B cell (primary cell): ENCODE data around the gene ELL. TPM values are rescaled to one million over a fixed set of nuclear protein-coding genes. Genes with fewer than 3 reads are reported as not detected.
"Not testable (repeated sequence)": the region's sequence is repeated elsewhere in the genome, so short reads cannot be mapped to it uniquely, and the experiment has no call there.

Experiments
- ATAC-seq: fragments of 200-7000 bp; cut with Tn5 transposase; one replicate; pipeline ENCODE4 v1.10.0; 2021; ENCODE audit warnings: low read depth, mild to moderate bottlenecking, moderate number of reproducible peaks, moderate library complexity
- CTCF ChIA-PET: fragments of 350-600 bp; sonication (Branson Sonifier 250); formaldehyde crosslinking; loops from one replicate; lab custom pipeline; 2021; ENCODE audit warnings: antibody characterized with exemption, inconsistent platforms; lab: Charles Lee
- POLR2A ChIA-PET: fragments of 350-600 bp; sonication (Branson Sonifier 250); formaldehyde crosslinking; loops from one replicate; lab custom pipeline; 2021; ENCODE audit warnings: antibody characterized with exemption; lab: Charles Lee
- DNase-seq: peaks from one replicate; pipeline ENCODE4 v3.0.0; 2013
- H2AFZ ChIP-seq: 2 replicates; pipeline ENCODE4 v1.6.1; 2012; ENCODE audit warnings: mild to moderate bottlenecking, low read depth, low read length; ENCODE audit not compliant: insufficient read depth, poor library complexity, severe bottlenecking
- H3K27ac ChIP-seq, 2 donors: 1 replicate in 1 of 2; 2 replicates in 1 of 2; pipeline ENCODE4 v1.5.1; 2012 to 2013; ENCODE audit warnings: low read length in 2 of 2, mild to moderate bottlenecking in 2 of 2, moderate library complexity in 1 of 2
- H3K27me3 ChIP-seq, 4 experiments: fragments of 200-600 bp in 1 of 4; sonication (generic) in 1 of 4; replicated peaks in 1 of 4; 1 replicate in 2 of 4; 2 replicates in 2 of 4; pipeline versions ENCODE4 v1.6.1 to v1.7.0; 2013 to 2016; ENCODE audit warnings: low read length in 3 of 4, mild to moderate bottlenecking in 2 of 4, mixed read lengths in 1 of 4, moderate library complexity in 1 of 4; ENCODE audit not compliant: insufficient read depth in 4 of 4, control insufficient read depth in 3 of 4; ENCODE audit errors: control extremely low read depth in 1 of 4
- H3K36me3 ChIP-seq, 2 experiments: replicated peaks in 1 of 2; 1 replicate in 1 of 2; 2 replicates in 1 of 2; pipeline versions ENCODE4 v1.6.1 to v1.7.1; 2013; ENCODE audit warnings: low read length in 1 of 2; ENCODE audit not compliant: insufficient read depth in 2 of 2, control insufficient read depth in 1 of 2; ENCODE audit errors: control extremely low read depth in 1 of 2, extremely low read depth in 1 of 2
- H3K4me1 ChIP-seq, 2 donors: fragments of 200-600 bp in 1 of 2; sonication (generic) in 1 of 2; 1 replicate in 1 of 2; 2 replicates in 1 of 2; pipeline versions ENCODE4 v1.5.1 to v1.6.1; 2013 to 2017; ENCODE audit warnings: low read length in 2 of 2; ENCODE audit not compliant: control insufficient read depth in 2 of 2, insufficient read depth in 2 of 2
- H3K4me2 ChIP-seq: replicated peaks from 2 replicates; pipeline ENCODE3; 2012; ENCODE audit warnings: mild to moderate bottlenecking, low read depth, low read length; ENCODE audit not compliant: poor library complexity, severe bottlenecking
- H3K4me3 ChIP-seq, 5 experiments: fragments of 200-600 bp in 1 of 5; sonication (generic) in 1 of 5; 1 replicate in 3 of 5; 2 replicates in 2 of 5; pipeline versions ENCODE4 v1.5.1 to v1.7.0; 2011 to 2016; ENCODE audit warnings: low read length in 4 of 5, mild to moderate bottlenecking in 4 of 5, low read depth in 2 of 5, control low read depth in 1 of 5, moderate library complexity in 1 of 5; ENCODE audit not compliant: insufficient read depth in 1 of 5; ENCODE audit errors: control extremely low read depth in 1 of 5, extremely low read depth in 1 of 5
- H3K79me2 ChIP-seq: fragments of 200-600 bp; sonication (generic); one replicate; pipeline ENCODE4 v1.6.0; 2016; ENCODE audit warnings: low read length; ENCODE audit not compliant: control insufficient read depth, insufficient read depth
- H3K9ac ChIP-seq: fragments of 200-600 bp; sonication (generic); 2 replicates; pipeline ENCODE4 v1.6.1; 2017; ENCODE audit warnings: mild to moderate bottlenecking, low read length, moderate library complexity
- H3K9me3 ChIP-seq, 3 donors: one replicate each; pipeline versions ENCODE4 v1.6.1 to v1.7.1; 2013; ENCODE audit warnings: low read length in 2 of 3; ENCODE audit not compliant: control insufficient read depth in 2 of 3, insufficient read depth in 1 of 3; ENCODE audit errors: control extremely low read depth in 1 of 3
- H4K20me1 ChIP-seq: 2 replicates; pipeline ENCODE4 v1.6.0; 2012; ENCODE audit warnings: mild to moderate bottlenecking, low read length; ENCODE audit not compliant: insufficient read depth, control insufficient read depth, poor library complexity, severe bottlenecking
- H3K27ac Mint-ChIP-seq: one replicate; pipeline ENCODE4 v1.8.0; 2021; ENCODE audit warnings: mixed read lengths
- H3K27me3 Mint-ChIP-seq: one replicate; pipeline ENCODE4 v1.8.0; 2021; ENCODE audit warnings: mixed read lengths
- H3K4me1 Mint-ChIP-seq: one replicate; pipeline ENCODE4 v1.8.0; 2021; ENCODE audit warnings: mixed read lengths
- H3K4me3 Mint-ChIP-seq: one replicate; pipeline ENCODE4 v1.8.0; 2021; ENCODE audit warnings: mixed read lengths
- H3K9me3 Mint-ChIP-seq: one replicate; pipeline ENCODE4 v1.8.0; 2022; ENCODE audit warnings: mixed read lengths; ENCODE audit not compliant: insufficient read depth
- EZH2 ChIP-seq: IDR thresholded peaks from 2 replicates; pipeline ENCODE4 v1.6.1; 2012; ENCODE audit warnings: borderline replicate concordance, low read depth, mild to moderate bottlenecking, moderate library complexity, low read length; ENCODE audit not compliant: insufficient read depth, poor library complexity, severe bottlenecking
- WGBS: methylation state at CpG from one replicate; pipeline ENCODE4 v1.1.5; 2013; ENCODE audit warnings: missing lambda C conversion rate; ENCODE audit not compliant: insufficient coverage; 5-methylcytosine and 5-hydroxymethylcytosine counted together
- intact Hi-C: fragments of 100-400 bp; cut with micrococcal nuclease; formaldehyde crosslinking; loops from one replicate; pipeline ENCODE4 v1.10.0; 2022
- polyA plus RNA-seq: library from polyadenylated mRNA; depleted of rRNA; stranded (reverse); fragments of >200 nt; gene quantifications from 2 replicates; pipeline ENCODE4 v1.2.3, GENCODE V29; 2012
- total RNA-seq, 2 donors: library from RNA; stranded (reverse); fragments of 120-200 nt in 1 of 2; gene quantifications; 1 replicate in 1 of 2; 2 replicates in 1 of 2; pipeline versions ENCODE4 v1.2.3 to v1.2.4, GENCODE V29; 2013 to 2022
- TF ChIP-seq, protein P1 (sequence below): fragments of 200-600 bp; IDR thresholded peaks from one replicate; pipeline ENCODE4 v1.8.0; 2022; ENCODE audit warnings: antibody characterized with exemption, mild to moderate bottlenecking

Gene ELL
- total and polyA plus RNA-seq, 2 donors (not counting 1 experiment from before 2014, with no cell fraction given): 21.2 to 31.4 TPM

DNA sequence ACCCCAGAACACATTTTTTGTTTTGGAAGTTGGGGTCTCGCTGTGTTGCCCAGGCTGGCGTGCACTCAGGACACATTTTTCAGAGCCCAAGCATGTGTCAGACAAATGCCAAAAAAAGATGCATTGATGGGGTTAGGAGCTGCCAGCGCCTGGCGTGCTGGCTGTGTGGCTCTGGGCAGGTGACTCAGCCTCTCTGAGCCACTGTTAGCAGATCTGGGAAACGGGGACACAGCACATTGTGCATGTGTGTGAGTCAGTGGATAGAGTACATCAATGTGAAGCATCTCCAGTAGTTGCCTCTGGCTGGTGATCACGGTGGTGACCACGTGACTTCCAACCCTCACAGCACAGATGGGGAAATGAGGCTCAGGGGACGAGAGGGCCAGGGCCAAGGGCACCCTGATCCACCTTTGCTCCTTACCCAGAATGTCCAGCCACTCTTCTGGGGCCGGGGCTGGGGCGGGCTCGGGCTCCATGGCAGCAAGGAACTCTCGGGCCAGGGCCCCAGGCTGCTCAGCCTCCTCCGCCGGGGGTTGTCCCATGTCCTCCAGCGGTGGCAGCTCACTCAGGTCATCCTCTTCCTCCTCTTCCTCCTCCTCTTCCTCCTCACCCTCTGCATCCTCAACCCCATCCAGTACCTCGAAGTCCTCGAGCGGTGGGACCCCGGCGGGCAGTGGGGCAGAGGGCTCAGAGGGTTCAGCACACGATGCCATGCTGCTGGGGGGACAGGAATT, 19.6 kb upstream of the ELL start:
- no peak overlapping the region for H3K9ac ChIP-seq
- H3K4me3 Mint-ChIP-seq: peak overlapping the region; percentile 50
- no peak overlapping the region for H2AFZ ChIP-seq
- ChIA-PET CTCF (no interaction called here), POLR2A (interaction anchor here (0.6 to 3.4 kb wide), 3 partner anchors 10 to 31 kb away, joined by 4 to 16 read pairs (median 5); partner anchors contain the start of genes ELL and UBA52)
- peaks cover 20% of the 10 kb centered on the region for H3K79me2 ChIP-seq
- H3K36me3 ChIP-seq: peaks cover 2 to 36% of the 10 kb centered on the region in 2 experiments
- peak overlapping the region; percentile 32 for H3K27ac Mint-ChIP-seq
- H3K27ac ChIP-seq: no peak overlapping the region
- no peak for TF ChIP-seq EZH2
- TF ChIP-seq, protein P1, sequence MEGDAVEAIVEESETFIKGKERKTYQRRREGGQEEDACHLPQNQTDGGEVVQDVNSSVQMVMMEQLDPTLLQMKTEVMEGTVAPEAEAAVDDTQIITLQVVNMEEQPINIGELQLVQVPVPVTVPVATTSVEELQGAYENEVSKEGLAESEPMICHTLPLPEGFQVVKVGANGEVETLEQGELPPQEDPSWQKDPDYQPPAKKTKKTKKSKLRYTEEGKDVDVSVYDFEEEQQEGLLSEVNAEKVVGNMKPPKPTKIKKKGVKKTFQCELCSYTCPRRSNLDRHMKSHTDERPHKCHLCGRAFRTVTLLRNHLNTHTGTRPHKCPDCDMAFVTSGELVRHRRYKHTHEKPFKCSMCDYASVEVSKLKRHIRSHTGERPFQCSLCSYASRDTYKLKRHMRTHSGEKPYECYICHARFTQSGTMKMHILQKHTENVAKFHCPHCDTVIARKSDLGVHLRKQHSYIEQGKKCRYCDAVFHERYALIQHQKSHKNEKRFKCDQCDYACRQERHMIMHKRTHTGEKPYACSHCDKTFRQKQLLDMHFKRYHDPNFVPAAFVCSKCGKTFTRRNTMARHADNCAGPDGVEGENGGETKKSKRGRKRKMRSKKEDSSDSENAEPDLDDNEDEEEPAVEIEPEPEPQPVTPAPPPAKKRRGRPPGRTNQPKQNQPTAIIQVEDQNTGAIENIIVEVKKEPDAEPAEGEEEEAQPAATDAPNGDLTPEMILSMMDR: no peak
- H3K9me3 ChIP-seq: no peaks in the 10 kb centered on the region
- H3K4me2 ChIP-seq: no peak overlapping the region
- H4K20me1 ChIP-seq: no peaks in the 10 kb centered on the region
- no peak for ATAC-seq
- H3K27me3 Mint-ChIP-seq: no peaks in the 10 kb centered on the region
- H3K9me3 Mint-ChIP-seq: no peaks in the 10 kb centered on the region
- 96% methylated on average over 19 of the region's 21 CpGs for WGBS
- no peak overlapping the region for H3K4me3 ChIP-seq
- intact Hi-C loops: loop anchor here (5.0 kb wide), 1 partner anchor 46 kb away; the partner anchor contains the start of gene REX1BD
- H3K27me3 ChIP-seq: no peaks in the 10 kb centered on the region
- peaks cover 20% of the 10 kb centered on the region for H3K4me1 Mint-ChIP-seq
- peaks cover 14 to 20% of the 10 kb centered on the region in 2 donors for H3K4me1 ChIP-seq
- DNase-seq: no peak

DNA sequence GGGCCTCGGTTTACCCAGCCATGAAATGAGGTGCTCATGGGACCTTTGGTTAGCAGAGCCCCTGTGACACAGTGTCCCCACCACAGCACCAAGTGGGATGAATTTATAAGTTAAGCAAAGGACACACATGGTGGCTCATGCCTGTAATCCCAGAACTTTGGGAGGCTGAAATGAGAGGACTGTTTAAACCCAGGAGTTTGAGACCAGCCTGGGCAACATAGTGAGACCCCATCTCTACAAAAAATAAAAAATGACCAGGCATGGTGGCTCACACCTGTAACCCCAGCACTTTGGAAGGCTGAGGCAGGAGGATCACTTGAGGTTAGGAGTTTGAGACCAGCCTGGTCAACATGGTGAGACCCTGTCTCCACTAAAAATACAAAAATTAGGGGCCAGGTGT, 18.3 kb upstream of the ELL start:
- H3K4me3 ChIP-seq, H4K20me1 ChIP-seq, CTCF ChIA-PET, H3K9ac ChIP-seq, H3K27ac ChIP-seq, H3K9me3 ChIP-seq, H3K27me3 Mint-ChIP-seq, H3K4me3 Mint-ChIP-seq, H3K27ac Mint-ChIP-seq, ATAC-seq, H2AFZ ChIP-seq, DNase-seq, H3K9me3 Mint-ChIP-seq, H3K27me3 ChIP-seq, H3K4me2 ChIP-seq: not testable (repeated sequence)
- POLR2A ChIA-PET: interaction anchor here (0.8 kb wide), 1 partner anchor 18 kb away, joined by 4 read pairs; no protein-coding TSS in a partner anchor
- H3K4me1 ChIP-seq: peaks cover 14 to 20% of the 10 kb centered on the region in 2 donors
- WGBS: 100% methylated on average over 1 of the region's 1 CpG
- peaks cover 20% of the 10 kb centered on the region for H3K4me1 Mint-ChIP-seq
- H3K79me2 ChIP-seq: peaks cover 20% of the 10 kb centered on the region
- H3K36me3 ChIP-seq: peaks cover 5 to 46% of the 10 kb centered on the region in 2 experiments
- intact Hi-C loops: loop anchor here (5.0 kb wide), 1 partner anchor 47 kb away; the partner anchor contains the start of gene REX1BD
